HepG2 (cell line): ENCODE data around the gene SNX12. TPM values are rescaled to one million over a fixed set of nuclear protein-coding genes. Genes with fewer than 3 reads are reported as not detected.

Experiments
- ATAC-seq: fragments of 200-7000 bp; cut with Tn5 transposase; 3 replicates; pipeline ENCODE4 v1.9.1; 2020; ENCODE audit warnings: mild to moderate bottlenecking, moderate library complexity
- BruUV-seq: library from RNA; stranded (reverse); fragments of 400-500 nt; replicated peaks from 2 replicates; lab custom pipeline; 2021; lab: Mats Ljungman, UMichigan
- CTCF ChIA-PET: fragments of 300-600 bp; formaldehyde crosslinking; extraction: SDS; loops from one replicate; lab custom pipeline; 2021; ENCODE audit warnings: low total read pairs, inconsistent platforms, low intra/inter-chr PET ratio; lab: Yijun Ruan, JAX
- POLR2A ChIA-PET: fragments of 350-600 bp; sonication (Branson Sonifier 250); formaldehyde crosslinking; loops from one replicate; lab custom pipeline; 2020; ENCODE audit warnings: antibody characterized with exemption, inconsistent platforms; lab: Yijun Ruan, JAX
- DNase-seq: peaks from one replicate; pipeline ENCODE4 v3.0.0-alpha.2; 2015; ENCODE audit warnings: low spot score
- FAIRE-seq: peaks from 3 replicates; lab custom pipeline; 2011; peaks lifted over from hg19 to GRCh38; lab: Jason Lieb, UNC
- H2AFZ ChIP-seq: one replicate; pipeline ENCODE4 v1.6.1; 2011; ENCODE audit warnings: low read length, inconsistent platforms
- H3K27ac ChIP-seq: fragments of 300-600 bp; 3 replicates; pipeline ENCODE4 v1.8.0; 2011; ENCODE audit warnings: mixed run types, mild to moderate bottlenecking, mixed read lengths, low read length, inconsistent platforms; ENCODE audit not compliant: insufficient read depth; ENCODE audit errors: extremely low read length
- H3K27me3 ChIP-seq, 2 experiments: fragments of 200-600 bp in 1 of 2; 2 replicates in 1 of 2; 3 replicates in 1 of 2; pipeline versions ENCODE4 v1.6.0 to v1.8.0; 2011; ENCODE audit warnings: low read length in 2 of 2, mild to moderate bottlenecking in 2 of 2, moderate library complexity in 2 of 2, inconsistent platforms in 1 of 2; ENCODE audit not compliant: insufficient read depth in 2 of 2, control insufficient read depth in 1 of 2
- H3K36me3 ChIP-seq, 2 experiments: fragments of 200-600 bp in 1 of 2; replicated peaks in 1 of 2; 2 replicates in 1 of 2; 3 replicates in 1 of 2; pipeline versions ENCODE4 v1.5.1 to v1.8.0; 2011; ENCODE audit warnings: low read length in 2 of 2, inconsistent platforms in 1 of 2; ENCODE audit not compliant: insufficient read depth in 2 of 2, control insufficient read depth in 1 of 2
- H3K4me1 ChIP-seq: 2 replicates; pipeline ENCODE4 v1.5.1; 2012; ENCODE audit warnings: low read length, inconsistent platforms; ENCODE audit not compliant: insufficient read depth
- H3K4me2 ChIP-seq: 2 replicates; pipeline ENCODE4 v1.6.0; 2011; ENCODE audit warnings: low read depth, low read length, inconsistent platforms
- H3K4me3 ChIP-seq, 3 experiments: fragments of 200-600 bp in 1 of 3; sonication (generic), shearing (Covaris generic) in 1 of 3; replicated peaks in 1 of 3; 2 replicates each; pipeline ENCODE4 v1.5.1; 2011 to 2016; ENCODE audit warnings: low read length in 3 of 3, inconsistent platforms in 2 of 3, low read depth in 2 of 3, mild to moderate bottlenecking in 2 of 3, control low read depth in 1 of 3, mixed read lengths in 1 of 3; ENCODE audit not compliant: insufficient read depth in 1 of 3
- H3K79me2 ChIP-seq: one replicate; pipeline ENCODE4 v1.6.1; 2011; ENCODE audit warnings: low read length, inconsistent platforms; ENCODE audit not compliant: insufficient read depth
- H3K9ac ChIP-seq: 2 replicates; pipeline ENCODE4 v1.6.0; 2011; ENCODE audit warnings: mild to moderate bottlenecking, low read depth, low read length, inconsistent platforms; ENCODE audit not compliant: insufficient read depth
- H3K9me3 ChIP-seq: 2 replicates; pipeline ENCODE4 v1.5.1; 2012; ENCODE audit warnings: mild to moderate bottlenecking, low read length
- H4K20me1 ChIP-seq: 2 replicates; pipeline ENCODE4 v1.6.0; 2011; ENCODE audit warnings: inconsistent platforms, mild to moderate bottlenecking, low read length, moderate library complexity; ENCODE audit not compliant: insufficient read depth
- CREB3 ChIP-seq: sonication (generic); formaldehyde crosslinking; IDR thresholded peaks from 2 replicates; pipeline ENCODE4 v1.5.0; 2020; ENCODE audit warnings: missing genetic modification reagents
- MBNL3 ChIP-seq: fragments of 250-450 bp; sonication (Bioruptor Pico); conservative IDR thresholded peaks from 2 replicates; pipeline ENCODE4 v1.8.0; 2022; ENCODE audit warnings: mild to moderate bottlenecking, inconsistent platforms
- MXI1 ChIP-seq: IDR thresholded peaks from 3 replicates; pipeline ENCODE4 v1.6.1; 2012; ENCODE audit warnings: low read depth, low read length, inconsistent platforms, borderline replicate concordance
- PHF20 ChIP-seq: sonication (generic); formaldehyde crosslinking; IDR thresholded peaks from 2 replicates; pipeline ENCODE4 v1.5.0; 2020; ENCODE audit warnings: mild to moderate bottlenecking, missing genetic modification reagents
- RFXANK ChIP-seq: IDR thresholded peaks from 2 replicates; pipeline ENCODE4 v1.6.1; 2016
- SALL1 ChIP-seq: sonication (generic); formaldehyde crosslinking; IDR thresholded peaks from 2 replicates; pipeline ENCODE4 v1.8.0; 2022; ENCODE audit warnings: mild to moderate bottlenecking, missing genetic modification reagents
- SNAI1 ChIP-seq: sonication (generic); formaldehyde crosslinking; IDR thresholded peaks from 2 replicates; pipeline ENCODE4 v1.5.0; 2020; ENCODE audit warnings: mild to moderate bottlenecking, missing genetic modification reagents, borderline replicate concordance
- TERF1 ChIP-seq: sonication (generic); formaldehyde crosslinking; IDR thresholded peaks from 2 replicates; pipeline ENCODE4 v1.8.0; 2022; ENCODE audit warnings: mild to moderate bottlenecking, missing genetic modification reagents, moderate library complexity
- TOPORS ChIP-seq: sonication (generic); formaldehyde crosslinking; IDR thresholded peaks from 2 replicates; pipeline ENCODE4 v1.8.0; 2023; ENCODE audit warnings: mild to moderate bottlenecking, missing genetic modification reagents
- ZBTB33 ChIP-seq: sonication (generic); formaldehyde crosslinking; IDR thresholded peaks from 2 replicates; pipeline ENCODE4 v1.4.0; 2020; ENCODE audit warnings: missing genetic modification reagents
- ZFP41 ChIP-seq: sonication (generic); formaldehyde crosslinking; IDR thresholded peaks from 2 replicates; pipeline ENCODE4 v1.4.0; 2020; ENCODE audit warnings: mild to moderate bottlenecking, missing genetic modification reagents, borderline replicate concordance
- ZKSCAN8 ChIP-seq: IDR thresholded peaks from 2 replicates; pipeline ENCODE4 v1.6.1; 2016; ENCODE audit warnings: borderline replicate concordance, missing genetic modification reagents, missing compliant biosample characterization
- ZNF639 ChIP-seq: conservative IDR thresholded peaks from 2 replicates; pipeline ENCODE4 v1.6.1; 2018; ENCODE audit warnings: missing genetic modification reagents
- ZXDC ChIP-seq: sonication (generic); formaldehyde crosslinking; IDR thresholded peaks from 2 replicates; pipeline ENCODE4 v1.5.0; 2020; ENCODE audit warnings: mild to moderate bottlenecking, missing genetic modification reagents
- WGBS: methylation state at CpG from one replicate; pipeline ENCODE4 v1.1.6; 2017; ENCODE audit warnings: low lambda C conversion rate; 5-methylcytosine and 5-hydroxymethylcytosine counted together
- in situ Hi-C: cut with HindIII; loops from 2 replicates; pipeline ENCODE4 v1.10.0; 2017; ENCODE audit warnings: low pct_unique_long_range_greater_than_20kb; ENCODE audit not compliant: extremely low pct_ligation_motif_present
- intact Hi-C: fragments of 100-400 bp; cut with micrococcal nuclease; formaldehyde crosslinking; loops from one replicate; pipeline ENCODE4 v1.10.0; 2022; ENCODE audit not compliant: unreplicated experiment
- polyA plus RNA-seq, 8 experiments: library from polyadenylated mRNA; depleted of rRNA in 3 of 8; stranded (reverse) in 7 of 8; unstranded in 1 of 8; fragments of >200 nt; fragmentation: Illumina TruSeq in 4 of 8; extraction: Trizol in 4 of 8; gene quantifications; 2 replicates each; pipeline versions ENCODE4 v1.2.1 to v1.2.3, GENCODE V29; 2011 to 2016; ENCODE audit warnings: low read depth in 4 of 8, missing spikeins in 1 of 8, mixed read lengths in 1 of 8; ENCODE audit not compliant: insufficient read depth in 1 of 8
- total RNA-seq, 5 experiments: library from RNA; depleted of rRNA; stranded (reverse); fragments of >200 nt; fragmentation: Illumina TruSeq; extraction: Trizol; gene quantifications; 2 replicates each; pipeline ENCODE4 v1.2.3, GENCODE V29; 2016; ENCODE audit warnings: low read depth in 1 of 5

The SNX12 gene
- total and polyA plus RNA-seq, 2 of the 13 experiments (the other 11 are each of a cell fraction or from before 2014, with no cell fraction given): 30.3 to 42.2 TPM

GRCh38 chrX:71091263-71091662 lies 23.1 kb upstream of the SNX12 start:
- CTCF ChIA-PET: no interaction called here
- H3K4me3 ChIP-seq: no peak overlapping the region
- intact Hi-C loops (no loop called here), in situ Hi-C loops (no loop called here)
- H3K27me3 ChIP-seq: no peaks in the 10 kb centered on the region; a peak in 1 of 5 replicates
- POLR2A ChIA-PET: no interaction called here
- H3K79me2 ChIP-seq: no peaks in the 10 kb centered on the region
- TF ChIP-seq TOPORS (CRISPR knock-in tag) (no peak), SALL1 (no peak), TERF1 (CRISPR knock-in tag) (no peak), ZBTB33 (no peak), MBNL3 (CRISPR knock-in tag) (no peak), PHF20 (CRISPR knock-in tag) (no peak), SNAI1 (no peak), ZNF639 (CRISPR knock-in tag) (no peak), MXI1 (no peak), CREB3 (CRISPR knock-in tag) (no peak), ZFP41 (CRISPR knock-in tag) (no peak), ZKSCAN8 (no peak), RFXANK (no peak), ZXDC (CRISPR knock-in tag) (no peak)
- no TSS peak for BruUV-seq
- no peaks in the 10 kb centered on the region for H3K9me3 ChIP-seq
- no peaks in the 10 kb centered on the region for H4K20me1 ChIP-seq
- FAIRE-seq (no peak), DNase-seq (no peak), ATAC-seq (no peak)
- no peak overlapping the region for H3K4me2 ChIP-seq
- WGBS: 90% methylated on average over 5 of the region's 5 CpGs
- no peak overlapping the region for H3K9ac ChIP-seq
- no peaks in the 10 kb centered on the region for H3K36me3 ChIP-seq
- H3K4me1 ChIP-seq: peaks cover 12% of the 10 kb centered on the region
- H3K27ac ChIP-seq: no peak overlapping the region
- no peak overlapping the region for H2AFZ ChIP-seq
